IPS-18c (cell line): ENCODE results near the gene PPP1R3E.
A peak's percentile ranks its signal among the peaks of the same experiment; 100 is the strongest.
"Not testable (repeated sequence)": the region's sequence is repeated elsewhere in the genome, so short reads cannot be mapped to it uniquely, and the experiment has no call there.

Experiments
- H3K4me3 ChIP-seq: 2 replicates; pipeline ENCODE4 v1.7.0; 2013; ENCODE audit warnings: low read depth, mild to moderate bottlenecking, low read length, moderate library complexity; ENCODE audit not compliant: insufficient read depth
- H3K9me3 ChIP-seq: one replicate; pipeline ENCODE4 v1.6.1; 2013; ENCODE audit warnings: mild to moderate bottlenecking, low read length, moderate library complexity; ENCODE audit not compliant: control insufficient read depth, insufficient read depth

Gene PPP1R3E

GRCh38 chr14:23277928-23278327 is 24.7 kb downstream of the PPP1R3E start:
- not testable (repeated sequence) for H3K4me3 ChIP-seq, H3K9me3 ChIP-seq

GRCh38 chr14:23277189-23277588 is 25.5 kb downstream of the PPP1R3E start:
- H3K9me3 ChIP-seq: no peaks in the 10 kb centered on the region

GRCh38 chr14:23275412-23275811 is 27.2 kb downstream of the PPP1R3E start:
- Histone ChIP-seq H3K9me3 (no peaks in the 10 kb centered on the region), H3K4me3 (no peak overlapping the region)

More at GRCh38 chr14:23277189-23277588, 25.5 kb downstream of the PPP1R3E start:
- no peak overlapping the region for H3K4me3 ChIP-seq

DNA sequence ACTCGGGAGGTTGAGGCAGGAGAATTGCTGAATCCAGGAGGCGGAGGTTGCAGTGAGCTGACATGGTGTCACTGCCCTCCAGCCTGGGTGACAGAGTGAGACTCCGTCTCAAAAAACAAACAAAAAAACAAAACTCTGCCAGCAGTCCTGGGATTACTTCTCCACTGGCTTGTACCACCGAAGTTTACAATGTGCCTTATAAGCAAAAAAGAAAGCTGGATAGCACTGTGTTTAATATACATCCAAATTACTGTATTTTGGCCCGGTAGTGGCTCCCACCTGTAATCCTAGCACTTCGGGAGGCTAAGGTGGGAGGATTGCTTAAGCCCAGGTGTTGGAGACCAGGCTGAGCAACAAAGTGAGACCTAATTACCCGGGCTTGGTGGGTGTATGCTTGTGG is 33.5 kb downstream of the PPP1R3E start:
- H3K9me3 ChIP-seq: no peaks in the 10 kb centered on the region
- no peak overlapping the region for H3K4me3 ChIP-seq

DNA sequence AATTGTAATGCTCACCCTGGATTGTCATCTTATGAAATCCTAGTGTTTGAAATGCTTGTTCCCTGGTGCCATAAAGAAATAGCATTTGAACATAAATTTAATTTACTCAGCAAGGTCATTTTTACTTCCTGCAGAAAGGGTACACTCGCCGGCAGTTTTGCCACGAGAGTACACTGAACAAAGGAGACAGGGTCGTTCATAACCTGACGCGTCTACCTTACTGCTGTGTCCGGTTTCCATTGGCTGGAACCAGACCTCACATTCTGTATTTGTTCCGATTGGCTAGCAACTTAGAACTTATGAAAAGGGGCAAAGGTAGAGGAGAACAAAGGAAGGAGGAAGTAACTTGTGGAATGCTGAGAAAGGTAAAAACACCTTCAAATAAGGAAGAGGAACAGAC is 41.8 kb downstream of the PPP1R3E start:
- H3K9me3 ChIP-seq: not testable (repeated sequence)

GRCh38 chr14:23259426-23259825 is 43.2 kb downstream of the PPP1R3E start:
- no peaks in the 10 kb centered on the region for H3K9me3 ChIP-seq
- no peak overlapping the region for H3K4me3 ChIP-seq

More for the DNA sequence above, 41.8 kb downstream of the PPP1R3E start:
- H3K4me3 ChIP-seq: not testable (repeated sequence)

DNA sequence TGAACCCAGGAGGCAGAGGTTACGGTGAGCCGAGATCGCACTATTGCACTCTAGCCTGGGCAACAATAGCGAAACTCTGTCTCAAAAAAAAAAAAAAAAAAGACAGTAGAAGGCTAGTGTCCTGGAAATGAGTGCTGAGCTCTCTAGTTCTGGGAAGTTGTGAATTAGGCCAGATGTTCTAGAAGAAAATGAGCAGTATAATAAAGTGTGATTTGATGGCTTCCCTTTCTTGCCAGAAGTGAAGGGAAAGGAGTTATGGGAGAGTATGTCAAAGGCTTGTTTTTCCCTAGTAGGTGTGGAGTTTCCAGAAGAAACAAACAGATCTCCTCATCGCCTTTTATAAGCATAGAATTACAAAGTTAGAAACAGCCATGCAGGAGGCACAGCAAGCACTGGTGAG is 44.4 kb downstream of the PPP1R3E start:
- Histone ChIP-seq H3K9me3 (no peaks in the 10 kb centered on the region), H3K4me3 (no peak overlapping the region)

DNA sequence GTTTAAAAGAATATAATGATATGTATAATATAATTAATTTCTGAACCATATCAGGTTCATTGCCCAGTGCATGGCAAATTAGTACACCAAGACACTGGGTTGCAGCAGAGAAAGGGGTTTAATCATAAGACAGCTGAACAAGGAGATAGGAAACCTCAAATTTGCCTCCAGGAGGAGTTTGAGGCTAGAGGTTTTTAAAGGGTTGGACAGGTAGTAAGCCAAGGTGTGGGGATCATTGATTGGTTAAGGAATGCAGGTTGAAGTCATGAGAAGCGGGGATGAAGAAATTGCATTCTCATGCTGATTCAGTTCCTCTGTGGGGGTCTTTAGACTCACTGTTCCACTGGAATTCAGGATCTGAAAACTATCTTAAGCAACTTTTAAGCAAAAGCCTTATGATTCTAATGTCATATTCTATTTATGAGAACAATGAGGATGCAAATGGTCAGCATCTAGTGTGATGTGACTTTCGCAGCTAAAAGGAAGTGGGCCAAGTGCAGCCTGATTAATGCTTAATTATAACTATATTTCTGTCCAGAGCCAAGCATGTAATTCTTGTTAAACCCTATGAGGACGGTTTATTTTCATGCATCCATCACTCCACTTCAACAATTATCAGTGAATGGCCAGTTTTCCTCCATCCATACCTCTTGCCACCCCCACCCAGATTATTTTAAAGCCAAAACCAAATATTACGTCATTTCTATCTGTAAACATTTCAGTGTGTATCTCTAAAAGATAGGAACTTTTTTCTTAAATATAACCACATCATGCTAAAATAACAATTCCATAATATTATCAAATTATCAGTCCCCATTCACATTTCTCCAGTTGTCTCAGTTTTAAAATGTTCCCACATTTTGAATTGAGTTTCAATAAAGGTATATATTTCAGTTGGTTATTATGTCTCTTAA is 50.0 kb downstream of the PPP1R3E start:
- Histone ChIP-seq H3K4me3 (peak overlapping the region; percentile 21; the same call in 1 of the 2 replicates), H3K9me3 (peaks cover 3% of the 10 kb centered on the region)

DNA sequence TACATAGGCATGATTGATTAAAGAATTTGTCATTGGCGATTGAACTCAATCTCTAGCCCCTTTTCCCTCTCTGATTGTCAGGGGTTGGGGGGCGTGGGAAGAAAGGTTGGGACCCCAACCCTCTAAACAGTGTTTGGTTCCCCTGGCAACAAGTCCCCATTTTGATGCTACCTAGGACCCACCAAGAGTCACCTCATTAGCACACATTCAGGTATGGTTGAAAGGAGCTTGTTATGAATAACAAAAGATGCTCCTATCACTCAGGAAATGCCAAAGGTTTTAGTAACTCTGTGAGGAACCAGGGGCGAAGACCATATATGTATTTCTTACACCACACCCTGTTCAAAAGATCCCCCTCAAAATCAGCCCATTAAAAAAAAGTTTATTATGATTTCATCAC is 50.7 kb downstream of the PPP1R3E start:
- Histone ChIP-seq H3K9me3 (peaks cover 3% of the 10 kb centered on the region), H3K4me3 (peak overlapping the region; percentile 21; the same call in 1 of the 2 replicates)

DNA sequence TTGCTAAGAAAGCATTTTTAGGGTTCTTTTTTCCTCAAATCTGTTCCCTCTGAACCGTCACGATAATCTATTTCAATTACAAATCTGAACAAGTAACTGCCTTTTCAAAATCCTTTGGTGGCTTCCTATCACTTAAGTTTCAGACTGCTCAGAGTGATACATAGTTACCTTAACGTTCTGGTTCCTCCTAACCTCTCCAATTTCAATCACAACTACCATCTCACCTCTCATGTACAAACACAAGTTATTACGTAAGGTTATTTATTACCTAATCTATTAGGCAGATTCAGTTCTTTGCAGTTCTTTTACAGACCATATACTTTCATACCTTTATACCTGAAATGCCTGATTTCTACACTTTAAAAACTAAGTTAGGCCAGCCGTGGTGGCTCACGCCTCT is 52.8 kb downstream of the PPP1R3E start:
- Histone ChIP-seq H3K9me3 (peaks cover 3% of the 10 kb centered on the region), H3K4me3 (no peak overlapping the region)

GRCh38 chr14:23248601-23249000 is 54.1 kb downstream of the PPP1R3E start:
- Histone ChIP-seq H3K9me3 (peaks cover 3% of the 10 kb centered on the region), H3K4me3 (no peak overlapping the region)
